ENCODE data around the gene COG4.
A peak's percentile ranks its signal among the peaks of the same experiment; 100 is the strongest.

Gene COG4

DNA sequence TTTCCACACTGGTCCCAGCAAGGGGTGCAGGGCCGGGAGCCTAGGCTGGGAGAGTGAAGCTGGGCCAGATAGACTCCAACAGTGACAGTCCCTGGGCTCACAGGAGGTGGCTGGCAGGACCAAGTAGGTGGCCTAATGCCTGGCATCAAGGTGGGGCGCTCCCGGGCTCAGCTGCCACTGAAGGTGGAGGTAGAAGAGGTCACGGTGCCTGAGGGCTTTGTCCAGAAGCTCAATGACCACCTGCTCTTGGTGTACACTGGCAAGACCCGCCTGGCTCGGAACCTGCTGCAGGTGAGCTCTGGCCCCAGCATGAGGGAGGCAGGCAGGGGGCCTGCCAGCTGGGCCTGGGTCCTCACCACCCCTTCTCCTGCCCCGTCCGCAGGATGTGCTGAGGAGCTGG is 45.2 kb downstream of the COG4 start:
- DNase-seq = no peak

GRCh38 chr16:70476272-70477020 is 46.9 kb downstream of the COG4 start:
- DNase-seq = peak; percentile 34 to 35

DNA sequence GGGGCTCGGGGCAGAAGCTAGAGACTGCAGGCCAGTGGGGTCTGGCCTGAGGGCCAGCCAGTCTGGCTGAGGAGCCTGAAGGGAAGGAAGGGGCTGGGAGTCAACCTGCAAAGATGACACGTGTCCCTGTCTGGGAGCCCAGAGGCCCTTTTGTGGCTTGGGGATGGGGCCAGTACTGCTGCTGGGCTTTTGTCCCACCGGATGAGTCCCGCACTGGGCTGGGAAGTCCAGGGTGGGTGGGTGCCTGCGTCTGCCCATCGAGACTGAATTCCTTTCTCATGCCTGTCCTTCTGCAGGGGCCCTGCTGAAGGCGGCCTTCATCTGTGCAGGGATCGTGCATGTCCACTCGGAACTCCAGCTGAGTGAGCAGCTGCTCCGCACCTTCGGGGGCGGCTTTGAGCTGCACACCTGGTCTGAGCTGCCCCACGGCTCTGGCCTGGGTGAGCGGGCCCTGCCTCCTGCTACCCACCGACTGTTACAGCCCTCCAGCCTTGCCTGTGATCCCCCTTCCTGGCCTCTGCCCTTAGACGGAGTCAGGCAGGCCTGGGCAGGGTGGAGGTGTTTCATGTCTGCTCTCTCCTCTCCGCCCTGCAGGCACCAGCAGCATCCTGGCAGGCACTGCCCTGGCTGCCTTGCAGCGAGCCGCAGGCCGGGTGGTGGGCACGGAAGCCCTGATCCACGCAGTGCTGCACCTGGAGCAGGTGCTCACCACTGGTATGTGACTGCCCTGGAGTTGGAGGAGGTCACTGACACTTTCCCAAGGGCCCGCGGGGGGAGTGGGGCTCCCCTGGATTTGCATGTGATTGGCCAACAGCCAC is 48.1 kb downstream of the COG4 start:
- no peak for DNase-seq

DNA sequence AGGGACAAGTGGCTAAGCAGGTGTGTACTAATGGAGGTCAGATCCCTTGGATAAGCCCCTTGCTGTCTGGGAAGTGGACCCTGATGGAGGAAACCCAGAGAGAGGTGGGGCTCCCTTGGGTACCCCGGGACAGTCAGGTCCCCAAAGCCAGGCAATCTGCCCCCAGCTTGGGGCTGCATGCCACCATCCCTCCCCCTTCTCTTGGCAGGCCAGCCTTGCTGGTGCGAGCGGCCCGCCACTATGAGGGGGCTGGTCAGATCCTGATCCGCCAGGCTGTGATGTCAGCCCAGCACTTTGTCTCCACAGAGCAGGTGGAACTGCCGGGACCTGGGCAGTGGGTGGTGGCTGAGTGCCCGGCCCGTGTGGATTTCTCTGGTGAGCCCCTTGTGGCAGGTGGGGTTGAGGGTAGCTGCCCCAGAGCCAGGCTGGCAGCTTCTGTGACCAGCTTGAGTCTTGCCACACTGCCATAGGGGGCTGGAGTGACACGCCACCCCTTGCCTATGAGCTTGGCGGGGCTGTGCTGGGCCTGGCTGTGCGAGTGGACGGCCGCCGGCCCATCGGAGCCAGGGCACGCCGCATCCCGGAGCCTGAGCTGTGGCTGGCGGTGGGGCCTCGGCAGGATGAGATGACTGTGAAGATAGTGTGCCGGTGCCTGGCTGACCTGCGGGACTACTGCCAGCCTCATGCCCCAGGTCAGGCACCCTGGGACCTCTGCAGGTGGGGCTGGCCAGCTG is 48.9 kb downstream of the COG4 start:
- no peak for DNase-seq

DNA sequence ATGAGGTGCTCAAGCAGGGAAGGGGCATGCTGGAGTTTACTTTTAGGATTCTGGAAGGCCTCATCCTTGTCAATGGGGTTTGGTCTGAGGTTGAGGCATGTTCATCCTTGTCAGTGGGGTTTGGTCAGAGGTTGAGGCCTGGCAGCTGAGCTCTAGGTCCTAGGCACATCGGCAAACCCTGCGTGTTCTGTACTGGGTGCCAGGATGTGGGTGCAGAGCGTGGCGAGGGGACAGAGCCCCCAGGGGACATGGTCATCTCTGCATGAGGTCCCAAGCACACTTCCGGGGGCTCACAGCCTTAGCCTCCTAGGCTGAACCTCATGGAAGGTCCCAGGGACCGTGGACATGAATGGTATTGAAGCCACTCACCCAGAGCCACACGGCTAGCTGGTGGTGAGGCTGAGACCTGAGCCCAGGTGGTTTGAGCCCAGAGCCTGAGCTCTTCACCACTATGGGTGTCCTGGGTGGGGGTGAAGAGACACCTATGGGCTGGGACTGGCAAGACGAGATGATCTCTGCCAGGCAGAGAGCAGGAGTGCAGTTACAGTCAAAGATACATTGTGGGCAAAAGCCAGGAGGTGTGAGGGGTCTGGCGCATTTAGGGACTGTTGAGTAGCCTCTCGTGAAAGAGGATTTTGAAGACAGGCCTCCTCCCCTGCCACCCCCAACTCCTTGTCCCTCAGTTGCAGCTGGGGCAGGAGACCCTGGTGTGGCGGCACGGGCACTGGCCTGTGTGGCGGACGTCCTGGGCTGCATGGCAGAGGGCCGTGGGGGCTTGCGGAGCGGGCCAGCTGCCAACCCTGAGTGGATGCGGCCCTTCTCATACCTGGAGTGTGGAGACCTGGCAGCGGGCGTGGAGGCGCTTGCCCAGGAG is 49.7 kb downstream of the COG4 start:
- DNase-seq = no peak

- DNase-seq = no peak
Measured at GRCh38 chr16:70472786-70473433, 50.4 kb downstream of the COG4 start.

DNA sequence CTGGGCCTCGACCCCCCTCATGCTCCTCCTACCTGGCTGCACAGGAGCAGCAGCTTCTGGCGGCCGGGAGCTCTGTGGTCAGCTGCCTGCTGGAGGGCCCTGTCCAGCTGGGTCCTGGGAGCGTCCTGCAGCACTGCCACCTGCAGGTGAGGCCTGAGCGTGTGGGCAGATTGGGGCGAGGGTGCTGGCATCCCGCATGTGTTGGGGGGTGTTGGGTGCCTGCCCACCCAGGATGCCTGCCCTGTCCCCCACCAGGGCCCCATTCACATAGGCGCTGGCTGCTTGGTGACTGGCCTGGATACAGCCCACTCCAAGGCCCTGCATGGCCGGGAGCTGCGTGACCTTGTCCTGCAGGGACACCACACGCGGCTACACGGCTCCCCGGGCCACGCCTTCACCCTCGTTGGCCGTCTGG is 52.4 kb downstream of the COG4 start:
- no peak for DNase-seq

GRCh38 chr16:70470141-70470926 is 53.0 kb downstream of the COG4 start:
- no peak for DNase-seq

- no peak for DNase-seq
Measured at GRCh38 chr16:70468776-70469525, 54.4 kb downstream of the COG4 start.

DNA sequence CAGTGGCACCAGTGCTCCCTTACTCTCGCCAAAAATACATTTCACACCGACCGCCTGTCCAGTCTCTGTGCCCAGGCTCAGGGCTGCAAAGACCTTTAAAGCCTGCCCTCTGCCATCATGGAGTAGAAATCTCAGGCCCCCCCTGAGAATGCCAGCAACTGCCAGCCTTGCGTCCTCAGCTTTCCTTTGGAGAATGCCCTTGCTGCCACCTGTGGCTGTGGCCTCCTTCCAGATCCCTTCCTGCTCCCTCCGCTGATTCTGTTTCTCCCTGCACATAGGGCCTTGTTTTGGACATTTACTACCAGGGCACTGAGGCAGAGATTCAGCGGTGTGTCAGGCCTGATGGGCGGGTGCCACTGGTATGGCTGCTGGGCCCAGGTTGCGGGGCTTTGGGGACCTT is 55.7 kb downstream of the COG4 start:
- no peak for DNase-seq

GRCh38 chr16:70467113-70467512 is 56.2 kb downstream of the COG4 start:
- no peak for DNase-seq

- DNase-seq = no peak
Measured at GRCh38 chr16:70466805-70467076, 56.6 kb downstream of the COG4 start.

DNA sequence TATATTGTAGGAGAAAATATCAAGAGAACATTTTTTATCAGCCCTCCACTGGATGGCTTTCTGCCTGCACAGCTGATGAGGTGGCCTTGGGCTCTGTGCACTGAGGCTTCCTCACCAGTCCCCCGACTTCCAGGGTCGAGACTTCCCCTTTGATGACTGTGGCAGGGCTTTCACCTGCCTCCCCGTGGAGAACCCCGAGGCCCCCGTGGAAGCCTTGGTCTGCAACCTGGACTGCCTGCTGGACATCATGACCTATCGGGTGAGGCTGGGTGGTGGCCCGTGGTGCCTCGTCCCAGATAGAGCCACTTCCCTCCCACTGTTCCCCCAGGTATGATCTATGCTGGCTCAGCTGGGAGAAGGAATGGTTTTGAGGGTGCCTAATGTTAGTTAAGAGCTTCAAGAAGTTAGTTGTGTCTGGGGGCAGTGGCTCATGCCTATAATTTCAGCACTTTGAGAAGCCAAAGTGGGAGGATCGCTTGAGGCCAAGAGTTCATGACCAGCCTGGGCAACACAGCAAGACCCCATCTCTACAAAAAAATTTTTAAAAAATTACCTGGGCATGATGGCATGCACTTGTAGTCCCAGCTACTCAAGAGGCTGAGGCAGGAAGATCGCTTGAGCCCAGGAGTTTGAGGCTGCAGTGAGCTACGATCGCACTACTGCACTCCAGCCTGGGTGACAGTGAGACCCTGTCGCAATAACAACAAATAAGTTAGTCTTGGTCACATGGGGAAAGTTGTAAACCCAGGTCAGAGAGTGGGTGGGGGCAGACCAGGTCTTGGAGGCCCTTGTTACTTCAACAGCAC is 57.2 kb downstream of the COG4 start:
- no peak for DNase-seq

DNA sequence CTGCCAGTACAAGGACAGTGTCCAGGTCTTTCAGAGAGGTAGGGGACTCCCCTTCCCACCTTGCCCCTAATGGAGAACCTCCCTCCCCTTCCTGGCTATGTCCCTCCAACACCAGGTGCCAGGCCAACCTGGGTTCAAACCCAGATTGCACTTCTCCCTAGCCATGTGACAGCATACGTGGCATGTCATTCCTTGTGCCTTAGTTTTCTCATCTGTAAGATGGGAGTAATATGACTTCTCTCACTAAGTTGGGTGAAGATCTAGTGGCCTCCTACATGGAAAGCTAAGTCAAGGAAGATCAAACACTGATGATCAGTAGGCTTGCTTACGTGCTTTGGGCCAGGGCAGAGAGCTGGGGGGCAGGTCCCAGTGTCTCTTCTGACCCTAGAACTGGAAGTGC is 60.1 kb downstream of the COG4 start:
- DNase-seq = no peak

DNA sequence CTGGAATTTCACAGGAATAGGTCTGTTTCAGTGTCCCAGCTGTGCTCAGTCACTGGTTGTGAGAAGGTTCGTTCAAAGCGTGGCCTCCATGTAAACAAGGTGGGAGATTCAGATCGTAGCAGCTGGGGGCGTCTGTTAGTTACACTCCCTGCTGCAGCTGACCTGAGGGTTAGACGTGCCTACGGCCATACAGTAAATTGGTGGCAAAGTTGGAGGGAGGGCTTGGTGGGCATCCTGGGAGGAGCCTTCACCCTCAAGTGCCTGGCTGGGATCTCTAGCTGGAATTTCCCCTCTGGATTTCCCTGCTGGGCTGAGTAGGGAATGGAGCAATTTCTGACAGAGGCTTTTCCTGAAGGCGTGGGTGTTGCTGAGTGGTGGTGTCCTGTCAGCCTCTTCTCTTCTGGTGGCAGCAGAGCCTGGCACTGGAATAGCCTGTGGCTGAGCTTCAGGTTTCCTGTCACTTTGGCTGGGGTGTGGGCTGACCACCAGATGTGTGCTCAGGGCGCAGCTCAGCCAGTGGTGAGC is 62.6 kb downstream of the COG4 start:
- no peak for DNase-seq

- no peak for DNase-seq
Measured at GRCh38 chr16:70457446-70458166, 65.7 kb downstream of the COG4 start.

DNA sequence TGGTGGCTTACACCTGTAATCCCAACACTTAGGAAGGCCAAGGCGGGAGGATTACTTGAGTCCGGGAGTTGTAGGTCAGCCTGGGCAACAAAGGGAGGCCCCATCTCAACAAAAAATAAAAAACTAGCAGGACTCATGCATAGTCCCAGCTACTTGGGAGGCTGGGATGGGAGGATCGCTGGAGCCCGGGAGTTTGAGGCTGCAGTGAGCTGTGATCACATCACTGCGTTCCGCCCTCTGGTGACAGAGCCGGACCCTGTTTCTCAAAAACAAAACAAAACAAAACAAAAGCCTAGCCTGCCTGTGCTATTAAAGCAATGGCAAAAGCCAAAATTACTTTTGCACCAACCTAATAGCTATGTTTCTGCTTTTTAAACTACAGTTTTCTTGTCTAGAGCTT is 67.4 kb downstream of the COG4 start:
- DNase-seq = no peak

- DNase-seq = peak; percentile 54 to 61
Measured at GRCh38 chr16:70454222-70455034, 68.9 kb downstream of the COG4 start, which contains the start of gene FCSK. TSS of gene FCSK (plus strand) at chr16:70454595. CDS start at chr16:70463191, 8,596 bp downstream.
